Measurements from ENCODE around the gene ATRIP. TPM values are rescaled to one million over a fixed set of nuclear protein-coding genes. Genes with fewer than 3 reads are reported as not detected.

The ATRIP gene
- total and polyA plus RNA-seq, 2 donors from 2014 or later: 5.4 to 6.7 TPM

- H3K36me3 ChIP-seq (ENCODE audit: control insufficient read depth in 2 of 3, insufficient read depth in 3 of 3, low read length in 3 of 3): peaks cover 0 to 17% (median 7%) of the 10 kb centered on the region in 3 donors
- peak overlapping the region; percentile 78 to 83 for H3K27ac ChIP-seq (ENCODE audit: low read depth in 2 of 2, low read length in 2 of 2)
- H3K9me3 ChIP-seq (ENCODE audit: control insufficient read depth in 2 of 3, insufficient read depth in 1 of 3, low read length in 3 of 3): no peaks in the 10 kb centered on the region
- no peak for FAIRE-seq
- H3K27me3 ChIP-seq (ENCODE audit: control insufficient read depth, insufficient read depth, low read length): no peaks in the 10 kb centered on the region
- no peak for DNase-seq
- H3K4me1 ChIP-seq (ENCODE audit: control insufficient read depth in 2 of 3, insufficient read depth in 2 of 3, low read depth in 1 of 3, low read length in 3 of 3): peaks cover 0 to 62% (median 30%) of the 10 kb centered on the region in 3 donors
- H3K4me3 ChIP-seq (ENCODE audit: low read length in 3 of 3): no peak overlapping the region
- TF ChIP-seq CTCF (IDR thresholded peaks at IDR 0.05; ENCODE audit: borderline replicate concordance, extremely low read depth, insufficient read depth): no peak
- peak overlapping the region in 1 of 3 donors; percentile 76 for H3K9ac ChIP-seq (ENCODE audit: low read length in 3 of 3)
- intact Hi-C loops (cut with DNase I): no loop called here
Measured at GRCh38 chr3:48423883-48424695, 22.4 kb upstream of the ATRIP start.

- H3K27me3 ChIP-seq (ENCODE audit: control insufficient read depth, insufficient read depth, low read length): no peaks in the 10 kb centered on the region
- no peak for FAIRE-seq
- intact Hi-C loops (cut with DNase I): no loop called here
- peak overlapping the region in 1 of 3 donors; percentile 76 for H3K9ac ChIP-seq (ENCODE audit: low read length in 3 of 3)
- H3K4me1 ChIP-seq (ENCODE audit: control insufficient read depth in 2 of 3, insufficient read depth in 2 of 3, low read depth in 1 of 3, low read length in 3 of 3): peaks cover 0 to 66% (median 30%) of the 10 kb centered on the region in 3 donors
- no peak for TF ChIP-seq CTCF (IDR thresholded peaks at IDR 0.05; ENCODE audit: borderline replicate concordance, extremely low read depth, insufficient read depth)
- H3K36me3 ChIP-seq (ENCODE audit: control insufficient read depth in 2 of 3, insufficient read depth in 3 of 3, low read length in 3 of 3): peaks cover 0 to 11% (median 7%) of the 10 kb centered on the region in 3 donors
- peak overlapping the region in 1 of 3 donors; percentile 76 for H3K4me3 ChIP-seq (ENCODE audit: low read length in 3 of 3)
- no peaks in the 10 kb centered on the region for H3K9me3 ChIP-seq (ENCODE audit: control insufficient read depth in 2 of 3, insufficient read depth in 1 of 3, low read length in 3 of 3)
- H3K27ac ChIP-seq (ENCODE audit: low read depth in 2 of 2, low read length in 2 of 2): peak overlapping the region; percentile 78 to 91
- DNase-seq: peak in 4 of 5 donors; percentile 35 to 78 (median 66)
Measured at GRCh38 chr3:48425281-48425812, 21.2 kb upstream of the ATRIP start.

GRCh38 chr3:48426401-48426909, 20.1 kb upstream of the ATRIP start:
- peak overlapping the region in 1 of 3 donors; percentile 76 for H3K9ac ChIP-seq (ENCODE audit: low read length in 3 of 3)
- no peak for FAIRE-seq
- peak in 1 of 5 donors; percentile 73 for DNase-seq
- no peaks in the 10 kb centered on the region for H3K9me3 ChIP-seq (ENCODE audit: control insufficient read depth in 2 of 3, insufficient read depth in 1 of 3, low read length in 3 of 3)
- H3K4me1 ChIP-seq (ENCODE audit: control insufficient read depth in 2 of 3, insufficient read depth in 2 of 3, low read depth in 1 of 3, low read length in 3 of 3): peaks cover 0 to 75% (median 36%) of the 10 kb centered on the region in 3 donors
- peak overlapping the region in 2 of 3 donors; percentile 75 to 76 for H3K4me3 ChIP-seq (ENCODE audit: low read length in 3 of 3)
- H3K27ac ChIP-seq (ENCODE audit: low read depth in 2 of 2, low read length in 2 of 2): peak overlapping the region; percentile 78 to 91
- peaks cover 0 to 6% (median 2%) of the 10 kb centered on the region in 3 donors for H3K36me3 ChIP-seq (ENCODE audit: control insufficient read depth in 2 of 3, insufficient read depth in 3 of 3, low read length in 3 of 3)
- TF ChIP-seq CTCF (IDR thresholded peaks at IDR 0.05; ENCODE audit: borderline replicate concordance, extremely low read depth, insufficient read depth): no peak
- intact Hi-C loops (cut with DNase I): no loop called here
- H3K27me3 ChIP-seq (ENCODE audit: control insufficient read depth, insufficient read depth, low read length): no peaks in the 10 kb centered on the region
